GM18498 (cell line): Measurements from ENCODE around the gene GNMT.

Experiments used
- ATAC-seq: cut with Tn5 transposase; IDR thresholded peaks from one replicate; pipeline ENCODE4 v1.9.1; 2021; ENCODE audit warnings: mild to moderate bottlenecking, moderate library complexity; ENCODE audit not compliant: unreplicated experiment

Gene GNMT

DNA sequence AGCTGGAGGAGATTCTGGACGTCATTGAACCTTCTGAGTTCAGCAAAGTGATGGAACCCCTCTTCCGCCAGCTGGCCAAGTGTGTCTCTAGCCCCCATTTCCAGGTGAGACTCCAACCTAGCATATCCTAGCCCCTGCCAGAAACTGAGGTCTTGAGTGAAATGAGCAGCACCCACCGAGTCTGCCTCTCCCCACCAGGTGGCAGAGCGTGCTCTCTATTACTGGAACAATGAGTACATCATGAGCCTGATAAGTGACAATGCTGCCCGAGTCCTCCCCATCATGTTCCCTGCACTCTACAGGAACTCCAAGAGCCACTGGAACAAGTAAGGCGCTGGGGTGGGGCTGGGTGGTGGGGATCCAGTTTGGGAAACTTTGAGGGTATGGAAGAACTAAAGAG is 48.6 kb downstream of the GNMT start:
- ATAC-seq = no peak

DNA sequence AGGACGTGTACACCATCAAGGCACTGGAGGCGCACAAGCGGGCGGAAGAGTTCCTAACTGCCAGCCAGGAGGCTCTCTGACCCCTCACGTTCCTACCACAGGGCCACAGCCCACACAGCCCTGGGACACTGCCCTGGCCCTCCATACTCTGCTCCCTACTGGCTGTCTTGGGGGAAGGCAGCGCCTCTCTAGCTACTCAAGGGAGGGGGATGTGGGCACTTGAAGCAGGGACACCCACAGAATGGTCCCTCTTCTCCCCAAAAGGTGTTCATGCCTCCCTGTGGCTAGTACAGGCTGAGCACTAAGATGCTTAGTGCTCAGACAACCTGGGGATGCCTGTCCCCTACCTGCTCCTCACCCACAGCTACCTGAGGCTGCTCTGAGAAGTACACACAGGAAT is 50.7 kb downstream of the GNMT start:
- ATAC-seq = no peak

DNA sequence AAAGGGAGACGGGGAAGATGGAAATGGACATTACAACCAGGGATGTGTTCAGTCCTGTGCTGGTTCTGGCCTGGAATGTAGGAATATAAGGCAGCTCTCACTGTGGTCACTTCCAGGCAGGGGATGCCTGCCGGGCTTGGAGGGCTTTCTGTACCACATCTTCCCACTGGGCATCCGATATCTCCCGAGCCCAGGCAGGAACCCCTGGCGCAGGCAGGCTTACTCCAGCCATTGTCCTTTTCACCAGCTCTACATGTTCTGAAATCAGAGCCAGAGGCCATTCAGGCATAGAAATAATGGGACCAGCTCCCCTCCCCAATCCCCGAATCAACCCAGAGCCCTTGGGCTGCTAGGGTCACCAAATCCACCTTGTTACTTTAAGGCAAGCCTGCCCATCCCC is 51.8 kb downstream of the GNMT start:
- ATAC-seq = no peak

DNA sequence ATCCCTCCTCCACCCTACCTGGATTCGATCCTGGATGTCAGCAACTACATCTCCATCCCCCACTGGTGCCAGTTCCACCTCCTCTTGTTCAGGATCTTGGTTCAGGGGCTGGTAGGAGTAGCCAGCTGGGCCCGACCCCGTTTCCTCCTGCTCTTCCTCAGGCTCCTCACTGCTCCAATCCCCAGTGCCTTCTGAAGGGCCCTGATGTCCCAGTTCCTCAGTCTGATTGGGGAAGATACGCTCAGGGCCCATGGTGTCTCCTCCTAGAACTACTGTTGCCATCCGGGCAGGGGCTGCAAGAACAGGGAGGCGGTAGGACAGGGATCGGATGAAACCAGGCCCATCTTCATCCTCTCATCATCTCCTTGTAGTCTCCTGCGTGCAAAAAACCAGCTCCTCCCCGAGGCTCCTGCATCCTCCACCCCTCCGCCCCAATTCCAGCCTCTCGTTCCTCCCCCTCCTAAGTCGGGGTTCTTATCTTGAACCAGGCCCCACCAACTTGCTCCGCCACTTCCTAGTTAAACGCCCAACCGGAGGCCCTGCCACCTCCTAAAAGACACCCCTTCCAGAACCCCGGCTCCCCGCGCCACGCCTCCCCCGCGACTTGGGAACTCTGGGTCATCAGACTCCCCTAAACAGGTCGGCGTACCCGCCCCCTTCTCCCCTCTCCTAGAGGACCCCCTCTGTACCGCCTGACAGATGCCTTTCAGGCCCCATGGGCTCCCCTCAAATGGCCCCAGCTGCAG is 52.7 kb downstream of the GNMT start:
- no peak for ATAC-seq
